Small intestine (tissue), 7 donors: ENCODE results near the gene SLU7. TPM values are rescaled to one million over a fixed set of nuclear protein-coding genes. Genes with fewer than 3 reads are reported as not detected.

Source experiments
- DNase-seq, 2 donors: peaks; one replicate each; pipeline versions ENCODE4 v3.0.0 to v3.0.0-alpha.2; 2013
- FAIRE-seq: peaks from 2 replicates; lab custom pipeline; 2012; peaks lifted over from hg19 to GRCh38; lab: Jason Lieb, UNC
- H3K27ac ChIP-seq, 3 donors: one replicate each; pipeline ENCODE4 v1.5.1; 2013; ENCODE audit warnings: low read length in 2 of 3, mild to moderate bottlenecking in 2 of 3, control low read depth in 1 of 3, inconsistent platforms in 1 of 3, low read depth in 1 of 3, moderate library complexity in 1 of 3
- H3K27me3 ChIP-seq, 3 donors: one replicate each; pipeline ENCODE4 v1.6.1; 2013; ENCODE audit warnings: low read length in 3 of 3, inconsistent platforms in 1 of 3; ENCODE audit not compliant: control insufficient read depth in 3 of 3, insufficient read depth in 3 of 3
- H3K36me3 ChIP-seq, 3 donors: one replicate each; pipeline ENCODE4 v1.6.1; 2013; ENCODE audit warnings: low read length in 3 of 3, inconsistent platforms in 1 of 3, low read depth in 1 of 3, mild to moderate bottlenecking in 1 of 3, moderate library complexity in 1 of 3; ENCODE audit not compliant: control insufficient read depth in 3 of 3, insufficient read depth in 2 of 3
- H3K4me1 ChIP-seq, 3 donors: one replicate each; pipeline ENCODE4 v1.6.1; 2013; ENCODE audit warnings: low read length in 2 of 3, inconsistent platforms in 1 of 3, low read depth in 1 of 3, mild to moderate bottlenecking in 1 of 3, moderate library complexity in 1 of 3; ENCODE audit not compliant: control insufficient read depth in 3 of 3, insufficient read depth in 2 of 3
- H3K4me3 ChIP-seq, 3 donors: one replicate each; pipeline ENCODE4 v1.5.1; 2013; ENCODE audit warnings: low read length in 3 of 3, control low read depth in 1 of 3, inconsistent platforms in 1 of 3, low read depth in 1 of 3, mild to moderate bottlenecking in 1 of 3, moderate library complexity in 1 of 3
- H3K9me3 ChIP-seq, 2 donors: one replicate each; pipeline ENCODE4 v1.6.1; 2013; ENCODE audit warnings: low read depth in 1 of 2, low read length in 1 of 2; ENCODE audit not compliant: control insufficient read depth in 2 of 2, insufficient read depth in 1 of 2
- WGBS, 3 donors: extraction: QIAGEN DNeasy Blood & Tissue Kit; methylation state at CpG; one replicate each; pipeline ENCODE4 v1.1.7; 2013; 5-methylcytosine and 5-hydroxymethylcytosine counted together
- polyA plus RNA-seq, 4 donors: library from polyadenylated mRNA; stranded (reverse) in 3 of 4; unstranded in 1 of 4; fragments of 200-250 nt in 3 of 4; fragments of 120-200 nt in 1 of 4; gene quantifications; one replicate each; pipeline versions ENCODE4 v1.2.1 to v1.2.3, GENCODE V29; 2013
- donor health status: healthy with polysubstance abuse.
- donor health status: control.
- donor health status: control.
- donor health status: Bipolar disorder and iron deficiency.
- donor health status: healthy.

The SLU7 gene
- polyA plus RNA-seq, 4 donors = 19.9 to 44.0 (median 37.3) TPM

DNA sequence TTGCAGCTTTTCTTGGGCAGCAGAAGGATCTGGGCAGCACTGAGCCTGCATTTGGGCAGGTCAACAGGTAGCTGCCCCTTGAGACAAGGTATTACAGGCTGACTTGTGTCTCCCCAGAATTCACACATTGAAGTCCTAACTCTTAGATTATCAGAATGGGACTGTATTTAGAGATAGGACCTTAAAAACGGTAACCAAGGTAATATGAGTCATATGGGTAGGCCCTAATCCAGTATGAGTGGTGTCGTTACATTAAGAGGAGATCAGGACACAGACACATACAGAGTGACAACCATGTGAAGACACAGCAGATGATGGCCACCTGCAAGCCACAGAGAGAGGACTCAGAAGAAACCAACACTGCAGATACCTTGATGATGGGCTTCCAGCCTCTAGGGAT lies 51.6 kb downstream of the SLU7 start:
- no peaks in the 10 kb centered on the region for H3K36me3 ChIP-seq
- H3K27me3 ChIP-seq = peaks cover 0 to 23% (median 3%) of the 10 kb centered on the region in 3 donors
- no peak for DNase-seq
- FAIRE-seq = no peak
- no peak overlapping the region for H3K4me3 ChIP-seq
- peaks cover 0 to 3% of the 10 kb centered on the region in 2 donors for H3K9me3 ChIP-seq
- H3K4me1 ChIP-seq = peaks cover 0 to 8% (median 0%) of the 10 kb centered on the region in 3 donors
- WGBS, 3 donors = 49 to 60% (median 51%) methylated on average over 2 of the region's 2 CpGs
- no peak overlapping the region for H3K27ac ChIP-seq

DNA sequence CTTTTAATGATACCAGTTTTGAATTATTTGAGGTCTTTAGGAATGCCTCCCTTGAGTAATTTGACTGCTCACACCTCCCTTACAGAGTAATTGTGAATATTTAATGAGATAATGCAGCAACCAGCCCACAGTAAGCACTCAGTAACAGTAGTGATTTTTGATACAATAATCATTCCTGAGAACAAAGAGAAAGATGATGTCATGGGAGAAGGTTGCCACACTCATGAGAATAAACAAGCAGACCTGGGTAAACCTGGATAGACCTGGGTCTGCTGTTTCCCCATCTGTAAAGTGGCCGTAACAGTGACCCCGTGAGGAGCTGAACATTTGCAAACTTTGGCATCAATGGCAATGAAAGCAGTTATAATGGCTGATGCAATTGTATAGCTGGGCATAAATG lies 52.7 kb downstream of the SLU7 start:
- FAIRE-seq (no peak), DNase-seq (no peak)
- peaks cover 0 to 17% (median 3%) of the 10 kb centered on the region in 3 donors for H3K27me3 ChIP-seq
- no peak overlapping the region for H3K27ac ChIP-seq
- H3K4me1 ChIP-seq = peaks cover 0 to 8% (median 0%) of the 10 kb centered on the region in 3 donors
- peaks cover 0 to 3% of the 10 kb centered on the region in 2 donors for H3K9me3 ChIP-seq
- H3K4me3 ChIP-seq = no peak overlapping the region
- 91 to 95% (median 93%) methylated on average over 2 of the region's 2 CpGs for WGBS, 3 donors
- H3K36me3 ChIP-seq = no peaks in the 10 kb centered on the region

DNA sequence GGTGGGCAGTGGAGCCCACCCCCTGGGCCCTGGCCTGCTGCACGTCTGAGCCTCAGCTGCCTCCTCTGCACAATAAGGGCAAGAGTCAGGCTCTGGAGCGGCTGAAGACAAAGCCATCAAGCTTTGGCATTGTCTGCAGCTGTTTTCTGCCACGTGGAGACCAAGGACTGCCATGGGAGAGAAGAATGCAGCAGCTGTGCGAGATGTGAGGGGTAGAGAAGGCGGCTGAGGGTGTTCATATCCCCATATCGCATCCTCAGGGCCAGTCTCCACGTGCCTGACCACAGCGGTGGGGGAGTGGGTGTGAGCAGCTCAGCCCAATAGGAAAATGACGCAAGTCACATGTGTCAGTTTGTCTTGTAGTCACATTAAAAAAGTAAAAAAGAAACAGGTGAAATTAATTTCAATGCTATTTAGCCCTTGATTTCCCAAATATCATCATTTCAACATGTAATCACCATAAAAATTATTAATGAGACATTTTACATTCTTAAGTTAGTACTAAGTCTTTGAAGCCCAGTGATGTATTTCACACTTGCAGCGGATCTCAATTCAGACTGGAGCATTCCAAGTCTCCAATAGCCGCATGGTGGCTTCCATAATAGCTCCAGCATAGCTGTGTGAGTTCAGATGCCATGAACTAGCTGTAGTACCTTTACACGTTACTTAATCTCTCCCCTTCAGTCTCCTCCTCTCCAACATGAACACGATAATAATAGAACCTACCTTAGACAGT lies 55.1 kb downstream of the SLU7 start:
- peaks cover 2 to 23% (median 5%) of the 10 kb centered on the region in 3 donors for H3K4me1 ChIP-seq
- peaks cover 0 to 3% of the 10 kb centered on the region in 2 donors for H3K9me3 ChIP-seq
- peaks cover 0 to 2% (median 0%) of the 10 kb centered on the region in 3 donors for H3K27me3 ChIP-seq
- H3K36me3 ChIP-seq = no peaks in the 10 kb centered on the region
- peak overlapping the region in 2 of 3 donors; percentile 25 for H3K27ac ChIP-seq
- no peak overlapping the region for H3K4me3 ChIP-seq
- no peak for DNase-seq
- FAIRE-seq = no peak
- 68 to 83% (median 75%) methylated on average over 13 of the region's 13 CpGs for WGBS, 3 donors

DNA sequence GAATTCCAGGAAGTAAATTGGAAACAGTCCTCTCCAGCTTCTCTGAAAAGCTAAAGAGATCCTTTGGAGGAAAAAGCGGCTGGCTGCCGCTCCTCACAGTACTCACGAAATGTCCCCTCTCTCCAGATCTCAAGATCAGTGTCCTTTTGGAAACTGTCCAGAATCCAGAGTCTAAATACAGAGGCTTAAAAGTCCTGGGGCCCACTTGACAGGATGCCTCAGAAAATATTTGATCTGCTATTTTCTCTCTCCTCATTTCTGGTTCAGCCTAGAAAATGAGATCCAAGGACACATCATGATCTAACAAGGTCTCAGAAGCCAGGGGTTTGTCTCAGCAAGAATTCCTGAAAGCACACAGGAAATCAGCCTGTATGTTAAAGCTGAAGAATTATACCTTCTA lies 55.7 kb downstream of the SLU7 start:
- H3K4me1 ChIP-seq = peaks cover 2 to 23% (median 5%) of the 10 kb centered on the region in 3 donors
- no peak overlapping the region for H3K4me3 ChIP-seq
- peak overlapping the region in 2 of 3 donors; percentile 25 for H3K27ac ChIP-seq
- no peaks in the 10 kb centered on the region for H3K9me3 ChIP-seq
- H3K27me3 ChIP-seq = peaks cover 0 to 2% (median 0%) of the 10 kb centered on the region in 3 donors
- H3K36me3 ChIP-seq = no peaks in the 10 kb centered on the region
- no peak for FAIRE-seq
- 31 to 51% (median 38%) methylated on average over 3 of the region's 3 CpGs for WGBS, 3 donors
- DNase-seq = no peak

DNA sequence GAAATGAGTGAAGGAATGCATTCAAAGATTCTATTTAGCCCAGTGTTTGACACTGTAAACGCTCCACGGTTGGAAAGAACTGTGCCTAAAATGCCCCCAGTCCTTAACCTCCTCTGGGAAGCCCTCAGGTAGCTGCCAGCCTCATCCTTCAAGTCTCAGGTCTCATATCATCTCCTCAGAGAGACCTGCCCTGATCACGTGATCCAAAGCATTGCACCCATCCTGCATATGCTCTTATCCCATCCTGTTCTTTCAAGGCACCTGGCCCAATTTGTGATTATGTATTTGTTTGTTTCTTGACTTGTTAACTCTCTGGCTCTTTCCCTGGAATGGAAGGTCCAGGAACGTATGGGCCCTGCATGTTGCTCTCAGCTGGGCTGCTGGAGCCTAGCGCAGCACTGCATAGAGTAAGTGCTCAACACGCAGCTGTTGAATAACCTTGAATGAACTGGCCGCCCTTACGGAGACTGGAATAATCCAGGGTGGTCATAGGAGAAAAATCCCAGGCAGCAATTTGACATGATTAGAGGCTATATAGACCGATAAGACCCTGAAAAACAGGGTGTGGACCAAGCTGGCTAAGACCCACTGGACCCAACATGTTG lies 57.2 kb downstream of the SLU7 start:
- no peaks in the 10 kb centered on the region for H3K9me3 ChIP-seq
- FAIRE-seq (no peak), DNase-seq (no peak)
- peaks cover 2 to 28% (median 5%) of the 10 kb centered on the region in 3 donors for H3K4me1 ChIP-seq
- 78 to 90% (median 85%) methylated on average over 9 of the region's 9 CpGs for WGBS, 3 donors
- no peak overlapping the region for H3K4me3 ChIP-seq
- H3K27me3 ChIP-seq = peaks cover 0 to 2% (median 0%) of the 10 kb centered on the region in 3 donors
- H3K27ac ChIP-seq = peak overlapping the region in 1 of 3 donors; percentile 14
- no peaks in the 10 kb centered on the region for H3K36me3 ChIP-seq

DNA sequence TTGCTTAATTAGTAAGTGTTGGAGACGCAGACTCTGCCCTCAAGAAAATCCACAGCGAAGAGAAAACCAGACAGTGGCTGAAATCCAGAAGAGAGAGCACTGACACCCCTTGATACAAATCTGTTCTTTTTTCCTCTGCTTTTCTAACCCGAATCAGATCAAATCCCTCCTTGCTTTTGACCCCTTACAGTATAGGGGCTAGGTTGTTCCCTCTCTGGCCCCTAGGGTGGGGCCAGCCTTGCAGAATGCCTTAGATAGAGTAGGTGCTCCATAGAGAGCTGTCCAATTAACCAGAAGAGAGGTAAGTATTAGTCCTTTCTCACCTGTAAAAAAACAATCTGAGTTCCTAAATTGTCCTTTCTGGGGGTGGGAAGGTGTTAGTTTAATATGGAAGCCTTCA lies 58.6 kb downstream of the SLU7 start:
- peak overlapping the region in 2 of 3 donors; percentile 13 to 40 for H3K27ac ChIP-seq
- H3K36me3 ChIP-seq = no peaks in the 10 kb centered on the region
- no peak for DNase-seq
- H3K9me3 ChIP-seq = no peaks in the 10 kb centered on the region
- 40 to 59% (median 46%) methylated on average over 3 of the region's 3 CpGs for WGBS, 3 donors
- peaks cover 2 to 32% (median 7%) of the 10 kb centered on the region in 3 donors for H3K4me1 ChIP-seq
- H3K4me3 ChIP-seq = no peak overlapping the region
- no peaks in the 10 kb centered on the region for H3K27me3 ChIP-seq
- no peak for FAIRE-seq

DNA sequence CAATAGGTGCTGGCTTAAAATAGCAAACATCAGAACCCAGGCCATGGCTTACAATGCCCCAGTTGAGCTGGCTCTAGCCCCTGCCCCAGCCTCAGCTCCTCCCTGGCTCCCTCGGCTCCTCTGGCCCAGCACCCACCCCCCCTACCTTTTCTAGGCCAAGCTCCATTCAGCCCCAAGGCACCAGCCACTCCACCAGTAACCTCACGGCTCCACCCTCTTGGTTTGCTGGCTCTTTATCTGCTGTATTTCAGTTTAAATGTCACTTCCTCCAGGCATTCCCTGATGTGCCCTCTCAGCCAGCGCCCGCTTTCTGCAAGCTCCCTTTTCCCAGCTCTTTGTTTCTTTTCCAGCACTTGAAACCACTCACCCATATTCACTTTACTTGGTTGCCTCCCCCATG lies 59.1 kb downstream of the SLU7 start:
- H3K9me3 ChIP-seq = no peaks in the 10 kb centered on the region
- FAIRE-seq (no peak), DNase-seq (peak; percentile 39 to 43)
- no peak overlapping the region for H3K4me3 ChIP-seq
- H3K27me3 ChIP-seq = no peaks in the 10 kb centered on the region
- H3K4me1 ChIP-seq = peaks cover 2 to 32% (median 7%) of the 10 kb centered on the region in 3 donors
- peak overlapping the region in 2 of 3 donors; percentile 13 to 40 for H3K27ac ChIP-seq
- WGBS, 3 donors = 30 to 47% (median 42%) methylated on average over 4 of the region's 4 CpGs
- H3K36me3 ChIP-seq = peaks cover 0 to 2% (median 0%) of the 10 kb centered on the region in 3 donors

DNA sequence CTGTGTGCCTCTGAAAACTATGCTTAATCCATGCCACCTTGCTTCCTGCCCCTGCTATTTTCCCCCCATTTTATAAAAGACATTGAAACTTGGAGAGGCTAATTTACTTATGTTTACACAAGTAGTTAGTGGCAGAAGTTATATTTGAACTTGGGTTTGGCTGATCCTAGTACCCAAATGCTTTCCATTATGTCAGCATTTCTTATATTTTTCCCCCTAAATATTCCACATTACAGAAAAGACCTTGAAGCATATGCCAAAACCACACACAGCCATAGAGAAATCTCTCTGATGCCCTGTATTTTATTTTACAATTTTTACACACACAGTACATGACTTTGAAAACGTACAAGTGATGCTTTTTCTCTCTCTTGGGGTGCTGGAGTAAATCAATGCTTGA lies 59.6 kb downstream of the SLU7 start:
- no peaks in the 10 kb centered on the region for H3K27me3 ChIP-seq
- no peak for FAIRE-seq
- WGBS, 3 donors = 0 to 34% (median 0%) methylated on average over 1 of the region's 1 CpG
- H3K4me3 ChIP-seq = no peak overlapping the region
- DNase-seq = no peak
- H3K27ac ChIP-seq = peak overlapping the region in 1 of 3 donors; percentile 13
- peaks cover 0 to 4% (median 0%) of the 10 kb centered on the region in 3 donors for H3K36me3 ChIP-seq
- no peaks in the 10 kb centered on the region for H3K9me3 ChIP-seq
- H3K4me1 ChIP-seq = peaks cover 2 to 32% (median 7%) of the 10 kb centered on the region in 3 donors
